B cell (primary cell): ENCODE measurements around the gene TMEM131. TPM values are rescaled to one million over a fixed set of nuclear protein-coding genes. Genes with fewer than 3 reads are reported as not detected.

ENCODE experiments used
- ATAC-seq: fragments of 200-7000 bp; cut with Tn5 transposase; one replicate; pipeline ENCODE4 v1.10.0; 2021; ENCODE audit warnings: low read depth, mild to moderate bottlenecking, moderate number of reproducible peaks, moderate library complexity
- CTCF ChIA-PET: fragments of 350-600 bp; sonication (Branson Sonifier 250); formaldehyde crosslinking; loops from one replicate; lab custom pipeline; 2021; ENCODE audit warnings: antibody characterized with exemption, inconsistent platforms; lab: Charles Lee
- POLR2A ChIA-PET: fragments of 350-600 bp; sonication (Branson Sonifier 250); formaldehyde crosslinking; loops from one replicate; lab custom pipeline; 2021; ENCODE audit warnings: antibody characterized with exemption; lab: Charles Lee
- DNase-seq: peaks from one replicate; pipeline ENCODE4 v3.0.0; 2013
- H2AFZ ChIP-seq: 2 replicates; pipeline ENCODE4 v1.6.1; 2012; ENCODE audit warnings: mild to moderate bottlenecking, low read depth, low read length; ENCODE audit not compliant: insufficient read depth, poor library complexity, severe bottlenecking
- H3K27ac ChIP-seq, 2 donors: 1 replicate in 1 of 2; 2 replicates in 1 of 2; pipeline ENCODE4 v1.5.1; 2012 to 2013; ENCODE audit warnings: low read length in 2 of 2, mild to moderate bottlenecking in 2 of 2, moderate library complexity in 1 of 2
- H3K27me3 ChIP-seq, 4 experiments: fragments of 200-600 bp in 1 of 4; sonication (generic) in 1 of 4; replicated peaks in 1 of 4; 1 replicate in 2 of 4; 2 replicates in 2 of 4; pipeline versions ENCODE4 v1.6.1 to v1.7.0; 2013 to 2016; ENCODE audit warnings: low read length in 3 of 4, mild to moderate bottlenecking in 2 of 4, mixed read lengths in 1 of 4, moderate library complexity in 1 of 4; ENCODE audit not compliant: insufficient read depth in 4 of 4, control insufficient read depth in 3 of 4; ENCODE audit errors: control extremely low read depth in 1 of 4
- H3K36me3 ChIP-seq, 2 experiments: replicated peaks in 1 of 2; 1 replicate in 1 of 2; 2 replicates in 1 of 2; pipeline versions ENCODE4 v1.6.1 to v1.7.1; 2013; ENCODE audit warnings: low read length in 1 of 2; ENCODE audit not compliant: insufficient read depth in 2 of 2, control insufficient read depth in 1 of 2; ENCODE audit errors: control extremely low read depth in 1 of 2, extremely low read depth in 1 of 2
- H3K4me1 ChIP-seq, 2 donors: fragments of 200-600 bp in 1 of 2; sonication (generic) in 1 of 2; 1 replicate in 1 of 2; 2 replicates in 1 of 2; pipeline versions ENCODE4 v1.5.1 to v1.6.1; 2013 to 2017; ENCODE audit warnings: low read length in 2 of 2; ENCODE audit not compliant: control insufficient read depth in 2 of 2, insufficient read depth in 2 of 2
- H3K4me2 ChIP-seq: replicated peaks from 2 replicates; pipeline ENCODE3; 2012; ENCODE audit warnings: mild to moderate bottlenecking, low read depth, low read length; ENCODE audit not compliant: poor library complexity, severe bottlenecking
- H3K4me3 ChIP-seq, 5 experiments: fragments of 200-600 bp in 1 of 5; sonication (generic) in 1 of 5; 1 replicate in 3 of 5; 2 replicates in 2 of 5; pipeline versions ENCODE4 v1.5.1 to v1.7.0; 2011 to 2016; ENCODE audit warnings: low read length in 4 of 5, mild to moderate bottlenecking in 4 of 5, low read depth in 2 of 5, control low read depth in 1 of 5, moderate library complexity in 1 of 5; ENCODE audit not compliant: insufficient read depth in 1 of 5; ENCODE audit errors: control extremely low read depth in 1 of 5, extremely low read depth in 1 of 5
- H3K79me2 ChIP-seq: fragments of 200-600 bp; sonication (generic); one replicate; pipeline ENCODE4 v1.6.0; 2016; ENCODE audit warnings: low read length; ENCODE audit not compliant: control insufficient read depth, insufficient read depth
- H3K9ac ChIP-seq: fragments of 200-600 bp; sonication (generic); 2 replicates; pipeline ENCODE4 v1.6.1; 2017; ENCODE audit warnings: mild to moderate bottlenecking, low read length, moderate library complexity
- H3K9me3 ChIP-seq, 3 donors: one replicate each; pipeline versions ENCODE4 v1.6.1 to v1.7.1; 2013; ENCODE audit warnings: low read length in 2 of 3; ENCODE audit not compliant: control insufficient read depth in 2 of 3, insufficient read depth in 1 of 3; ENCODE audit errors: control extremely low read depth in 1 of 3
- H4K20me1 ChIP-seq: 2 replicates; pipeline ENCODE4 v1.6.0; 2012; ENCODE audit warnings: mild to moderate bottlenecking, low read length; ENCODE audit not compliant: insufficient read depth, control insufficient read depth, poor library complexity, severe bottlenecking
- H3K27ac Mint-ChIP-seq: one replicate; pipeline ENCODE4 v1.8.0; 2021; ENCODE audit warnings: mixed read lengths
- H3K27me3 Mint-ChIP-seq: one replicate; pipeline ENCODE4 v1.8.0; 2021; ENCODE audit warnings: mixed read lengths
- H3K4me1 Mint-ChIP-seq: one replicate; pipeline ENCODE4 v1.8.0; 2021; ENCODE audit warnings: mixed read lengths
- H3K4me3 Mint-ChIP-seq: one replicate; pipeline ENCODE4 v1.8.0; 2021; ENCODE audit warnings: mixed read lengths
- H3K9me3 Mint-ChIP-seq: one replicate; pipeline ENCODE4 v1.8.0; 2022; ENCODE audit warnings: mixed read lengths; ENCODE audit not compliant: insufficient read depth
- EZH2 ChIP-seq: IDR thresholded peaks from 2 replicates; pipeline ENCODE4 v1.6.1; 2012; ENCODE audit warnings: borderline replicate concordance, low read depth, mild to moderate bottlenecking, moderate library complexity, low read length; ENCODE audit not compliant: insufficient read depth, poor library complexity, severe bottlenecking
- WGBS: methylation state at CpG from one replicate; pipeline ENCODE4 v1.1.5; 2013; ENCODE audit warnings: missing lambda C conversion rate; ENCODE audit not compliant: insufficient coverage; 5-methylcytosine and 5-hydroxymethylcytosine counted together
- intact Hi-C: fragments of 100-400 bp; cut with micrococcal nuclease; formaldehyde crosslinking; loops from one replicate; pipeline ENCODE4 v1.10.0; 2022
- polyA plus RNA-seq: library from polyadenylated mRNA; depleted of rRNA; stranded (reverse); fragments of >200 nt; gene quantifications from 2 replicates; pipeline ENCODE4 v1.2.3, GENCODE V29; 2012
- total RNA-seq, 2 donors: library from RNA; stranded (reverse); fragments of 120-200 nt in 1 of 2; gene quantifications; 1 replicate in 1 of 2; 2 replicates in 1 of 2; pipeline versions ENCODE4 v1.2.3 to v1.2.4, GENCODE V29; 2013 to 2022
- TF ChIP-seq, protein P1 (sequence below): fragments of 200-600 bp; IDR thresholded peaks from one replicate; pipeline ENCODE4 v1.8.0; 2022; ENCODE audit warnings: antibody characterized with exemption, mild to moderate bottlenecking

The TMEM131 gene
- total and polyA plus RNA-seq, 2 donors (not counting 1 experiment from before 2014, with no cell fraction given), result 24.3 to 101 TPM

DNA sequence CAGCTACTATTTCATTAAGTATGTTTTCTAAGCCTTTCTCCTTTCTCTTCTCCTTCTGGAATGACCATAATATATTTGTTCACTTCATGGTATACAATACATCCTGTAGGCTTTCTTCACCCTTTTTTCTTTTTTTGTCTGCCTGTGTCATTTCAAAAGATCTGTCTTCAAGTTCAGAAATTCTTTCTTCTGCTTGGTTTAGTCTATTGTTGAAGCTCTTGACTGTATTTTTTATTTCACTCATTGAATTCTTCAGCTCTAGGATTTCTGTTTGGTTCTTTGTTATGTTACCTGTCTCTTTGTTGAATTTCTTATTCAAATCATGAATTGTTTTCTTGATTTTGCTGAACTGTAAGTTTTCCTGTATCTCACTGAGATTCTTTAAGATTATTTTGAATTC lies 109.9 kb downstream of the TMEM131 start:
- Histone ChIP-seq H4K20me1 (peaks cover 18% of the 10 kb centered on the region), H3K79me2 (peaks cover 67% of the 10 kb centered on the region), H3K4me3 (no peak overlapping the region), H3K27ac (no peak overlapping the region), H3K36me3 (peaks cover 15 to 35% of the 10 kb centered on the region in 2 experiments), H3K4me1 (no peaks in the 10 kb centered on the region), H3K4me2 (no peak overlapping the region), H2AFZ (no peak overlapping the region), H3K9ac (no peak overlapping the region), H3K9me3 (peaks cover 1 to 24% (median 20%) of the 10 kb centered on the region in 3 donors), H3K27me3 (no peaks in the 10 kb centered on the region)
- POLR2A ChIA-PET, result no interaction called here
- DNase-seq (no peak), ATAC-seq (no peak)
- intact Hi-C loops, result no loop called here
- Mint-ChIP-seq H3K4me3 (no peak overlapping the region), H3K27me3 (no peaks in the 10 kb centered on the region), H3K4me1 (peaks cover 13% of the 10 kb centered on the region), H3K9me3 (peaks cover 7% of the 10 kb centered on the region), H3K27ac (no peak overlapping the region)
- no peak for TF ChIP-seq EZH2
- TF ChIP-seq, protein P1, sequence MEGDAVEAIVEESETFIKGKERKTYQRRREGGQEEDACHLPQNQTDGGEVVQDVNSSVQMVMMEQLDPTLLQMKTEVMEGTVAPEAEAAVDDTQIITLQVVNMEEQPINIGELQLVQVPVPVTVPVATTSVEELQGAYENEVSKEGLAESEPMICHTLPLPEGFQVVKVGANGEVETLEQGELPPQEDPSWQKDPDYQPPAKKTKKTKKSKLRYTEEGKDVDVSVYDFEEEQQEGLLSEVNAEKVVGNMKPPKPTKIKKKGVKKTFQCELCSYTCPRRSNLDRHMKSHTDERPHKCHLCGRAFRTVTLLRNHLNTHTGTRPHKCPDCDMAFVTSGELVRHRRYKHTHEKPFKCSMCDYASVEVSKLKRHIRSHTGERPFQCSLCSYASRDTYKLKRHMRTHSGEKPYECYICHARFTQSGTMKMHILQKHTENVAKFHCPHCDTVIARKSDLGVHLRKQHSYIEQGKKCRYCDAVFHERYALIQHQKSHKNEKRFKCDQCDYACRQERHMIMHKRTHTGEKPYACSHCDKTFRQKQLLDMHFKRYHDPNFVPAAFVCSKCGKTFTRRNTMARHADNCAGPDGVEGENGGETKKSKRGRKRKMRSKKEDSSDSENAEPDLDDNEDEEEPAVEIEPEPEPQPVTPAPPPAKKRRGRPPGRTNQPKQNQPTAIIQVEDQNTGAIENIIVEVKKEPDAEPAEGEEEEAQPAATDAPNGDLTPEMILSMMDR, result no peak
- CTCF ChIA-PET, result no interaction called here

DNA sequence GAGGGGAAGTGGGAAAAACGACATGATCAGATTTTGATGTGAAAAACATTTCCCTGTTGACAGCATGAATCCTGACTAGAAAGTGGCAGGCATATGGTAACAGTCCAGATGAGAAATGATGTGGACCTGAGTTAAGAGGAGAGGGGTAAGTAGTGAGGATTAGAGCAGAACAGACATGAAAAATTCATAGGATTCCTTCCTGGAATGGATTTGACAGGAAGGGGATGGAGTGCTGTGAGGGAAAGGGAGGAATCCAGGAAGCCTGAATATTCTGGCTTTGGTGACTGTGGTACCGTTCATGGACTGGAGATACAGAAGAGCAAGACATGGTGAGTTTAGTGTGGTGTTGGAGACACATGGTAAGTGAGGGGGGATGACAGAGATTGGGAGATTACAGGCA lies 115.4 kb downstream of the TMEM131 start:
- DNase-seq (no peak), ATAC-seq (no peak)
- Histone ChIP-seq H2AFZ (no peak overlapping the region), H3K4me2 (no peak overlapping the region), H3K36me3 (peaks cover 0 to 18% of the 10 kb centered on the region in 2 experiments), H3K79me2 (peaks cover 74% of the 10 kb centered on the region), H3K4me1 (no peaks in the 10 kb centered on the region), H4K20me1 (peaks cover 29% of the 10 kb centered on the region), H3K9me3 (peaks cover 1 to 8% (median 5%) of the 10 kb centered on the region in 3 donors), H3K9ac (no peak overlapping the region), H3K4me3 (no peak overlapping the region), H3K27ac (no peak overlapping the region), H3K27me3 (no peaks in the 10 kb centered on the region)
- peaks cover 58% of the 10 kb centered on the region for H3K4me1 Mint-ChIP-seq
- intact Hi-C loops, result no loop called here
- TF ChIP-seq EZH2, result no peak
- TF ChIP-seq, protein P1, result no peak
- H3K9me3 Mint-ChIP-seq, result no peaks in the 10 kb centered on the region
- 96% methylated on average over 2 of the region's 2 CpGs for WGBS
- peak overlapping the region; percentile 2 for H3K27ac Mint-ChIP-seq
- ChIA-PET CTCF (no interaction called here), POLR2A (no interaction called here)
- H3K4me3 Mint-ChIP-seq, result no peak overlapping the region
- H3K27me3 Mint-ChIP-seq, result no peaks in the 10 kb centered on the region
